ENCODE measurements around the gene IL1RN. TPM values are rescaled to one million over a fixed set of nuclear protein-coding genes. Genes with fewer than 3 reads are reported as not detected.

IL1RN gene
- total RNA-seq, 1 experiment from 2014 or later = not detected

- TF ChIP-seq TCF7L2 (IDR thresholded peaks at IDR 0.05; ENCODE audit: low read depth, low read length) = no peak
- no peak for TF ChIP-seq CTCF (IDR thresholded peaks at IDR 0.05)
- no peak for TF ChIP-seq REST (IDR thresholded peaks at IDR 0.05; ENCODE audit: insufficient read depth in 1 of 2, low read depth in 2 of 2, low read length in 1 of 2)
- TF ChIP-seq POLR2AphosphoS5 (IDR thresholded peaks at IDR 0.05; ENCODE audit: low read depth, low read length) = no peak
- TF ChIP-seq SIN3A (IDR thresholded peaks at IDR 0.05; ENCODE audit: borderline replicate concordance, insufficient read depth, low read depth, low read length) = no peak
- Histone ChIP-seq H3K27me3 (ENCODE audit: control insufficient read depth, insufficient read depth, low read length) (peaks cover 4% of the 10 kb centered on the region; the same call in 1 of the 2 replicates), H3K36me3 (ENCODE audit: control insufficient read depth, insufficient read depth, low read length) (no peaks in the 10 kb centered on the region), H3K9me3 (ENCODE audit: control insufficient read depth, insufficient read depth, low read depth, low read length) (no peaks in the 10 kb centered on the region), H3K27ac (ENCODE audit: low read length) (no peak overlapping the region), H3K4me3 (ENCODE audit: low read depth in 2 of 2, low read length in 2 of 2) (no peak overlapping the region), H3K4me1 (ENCODE audit: control insufficient read depth, insufficient read depth, low read length) (no peaks in the 10 kb centered on the region)
- POLR2A ChIA-PET = no interaction called here
- no peak for ATAC-seq
- no TSS peak for BruUV-seq (replicated peaks)
- in situ Hi-C loops (cut with HindIII; ENCODE audit: low pct_unique_long_range_greater_than_20kb, low sequenced_read_pairs) = no loop called here
- CTCF ChIA-PET = no interaction called here
- intact Hi-C loops (cut with micrococcal nuclease; ENCODE audit: unreplicated experiment) = no loop called here
- no peak for DNase-seq (ENCODE audit: low read depth, low spot score)
Observed at GRCh38 chr2:113111121-113111520, 16.3 kb upstream of the IL1RN start.

- Histone ChIP-seq H3K4me1 (ENCODE audit: control insufficient read depth, insufficient read depth, low read length) (no peaks in the 10 kb centered on the region), H3K36me3 (ENCODE audit: control insufficient read depth, insufficient read depth, low read length) (no peaks in the 10 kb centered on the region), H3K4me3 (ENCODE audit: low read depth in 2 of 2, low read length in 2 of 2) (no peak overlapping the region), H3K27me3 (ENCODE audit: control insufficient read depth, insufficient read depth, low read length) (peaks cover 3% of the 10 kb centered on the region; the same call in 1 of the 2 replicates), H3K9me3 (ENCODE audit: control insufficient read depth, insufficient read depth, low read depth, low read length) (no peaks in the 10 kb centered on the region), H3K27ac (ENCODE audit: low read length) (no peak overlapping the region)
- in situ Hi-C loops (cut with HindIII; ENCODE audit: low pct_unique_long_range_greater_than_20kb, low sequenced_read_pairs) = no loop called here
- intact Hi-C loops (cut with micrococcal nuclease; ENCODE audit: unreplicated experiment) = no loop called here
- no TSS peak for BruUV-seq (replicated peaks)
- no peak for ATAC-seq
- ChIA-PET CTCF (no interaction called here), POLR2A (no interaction called here)
- DNase-seq (ENCODE audit: low read depth, low spot score) = no peak
- TF ChIP-seq SIN3A (IDR thresholded peaks at IDR 0.05; ENCODE audit: borderline replicate concordance, insufficient read depth, low read depth, low read length) (no peak), CTCF (IDR thresholded peaks at IDR 0.05) (no peak), REST (IDR thresholded peaks at IDR 0.05; ENCODE audit: insufficient read depth in 1 of 2, low read depth in 2 of 2, low read length in 1 of 2) (no peak), TCF7L2 (IDR thresholded peaks at IDR 0.05; ENCODE audit: low read depth, low read length) (no peak), POLR2AphosphoS5 (IDR thresholded peaks at IDR 0.05; ENCODE audit: low read depth, low read length) (no peak)
Observed at GRCh38 chr2:113111823-113112287, 15.5 kb upstream of the IL1RN start.
